Astrocyte of the cerebellum (primary cell): Measurements from ENCODE around the gene CARHSP1.

Experiments
- DNase-seq: peaks from one replicate; pipeline ENCODE4 v3.0.0-alpha.2; 2011; ENCODE audit warnings: low read depth
- H3K4me3 ChIP-seq: 2 replicates; pipeline ENCODE4 v1.5.1; 2011; ENCODE audit warnings: mild to moderate bottlenecking, low read depth, low read length, moderate library complexity
- CTCF ChIP-seq: IDR thresholded peaks from 2 replicates; pipeline ENCODE4 v1.5.1; 2012; ENCODE audit warnings: low read length, low read depth, moderate library complexity, mild to moderate bottlenecking; ENCODE audit errors: missing control alignments
- in situ Hi-C: cut with HindIII; loops from 2 replicates; pipeline ENCODE4 v1.10.0; 2017; ENCODE audit warnings: low sequenced_read_pairs

The CARHSP1 gene

DNA sequence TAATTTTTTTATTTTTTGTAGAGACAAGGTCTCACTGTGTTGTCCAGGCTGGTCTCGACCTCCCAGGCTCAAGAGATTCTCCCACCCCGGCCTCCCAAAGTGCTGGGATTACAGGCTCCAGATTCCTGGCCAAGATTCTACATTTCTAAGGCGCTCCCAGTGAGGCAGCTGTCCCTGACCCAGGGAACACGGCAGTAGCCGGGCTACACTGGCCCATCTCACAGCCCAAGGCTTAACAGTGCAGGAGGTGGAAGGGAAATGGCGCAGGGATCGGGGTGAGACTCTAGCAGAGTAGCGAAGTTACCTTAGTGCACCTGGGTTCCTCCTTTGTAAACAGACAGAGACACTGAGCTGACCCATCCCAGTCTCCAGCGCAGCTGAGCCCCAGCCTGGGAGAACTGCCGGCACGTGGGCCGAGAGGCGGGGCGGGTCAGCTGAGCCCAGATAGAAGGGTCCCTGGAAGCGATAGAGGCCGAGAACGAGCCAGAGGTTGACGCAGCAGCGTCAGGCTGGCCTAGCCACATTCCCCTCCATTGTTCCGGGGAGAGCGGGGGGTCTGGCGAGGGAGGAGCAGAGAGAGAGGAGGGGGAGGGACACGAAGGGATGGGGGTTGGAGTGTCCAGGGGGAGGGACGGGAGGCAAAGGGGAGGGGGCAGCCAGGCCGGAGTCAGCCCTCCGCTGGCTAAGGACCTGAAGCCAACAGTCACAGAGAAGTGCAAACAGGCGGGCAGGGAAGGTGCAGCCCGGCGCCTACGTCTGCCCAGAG is 2.5 kb downstream of the CARHSP1 start:
- no peak for DNase-seq
- H3K4me3 ChIP-seq, result peak overlapping the region; percentile 71
- in situ Hi-C loops, result no loop called here
- TF ChIP-seq CTCF, result no peak

DNA sequence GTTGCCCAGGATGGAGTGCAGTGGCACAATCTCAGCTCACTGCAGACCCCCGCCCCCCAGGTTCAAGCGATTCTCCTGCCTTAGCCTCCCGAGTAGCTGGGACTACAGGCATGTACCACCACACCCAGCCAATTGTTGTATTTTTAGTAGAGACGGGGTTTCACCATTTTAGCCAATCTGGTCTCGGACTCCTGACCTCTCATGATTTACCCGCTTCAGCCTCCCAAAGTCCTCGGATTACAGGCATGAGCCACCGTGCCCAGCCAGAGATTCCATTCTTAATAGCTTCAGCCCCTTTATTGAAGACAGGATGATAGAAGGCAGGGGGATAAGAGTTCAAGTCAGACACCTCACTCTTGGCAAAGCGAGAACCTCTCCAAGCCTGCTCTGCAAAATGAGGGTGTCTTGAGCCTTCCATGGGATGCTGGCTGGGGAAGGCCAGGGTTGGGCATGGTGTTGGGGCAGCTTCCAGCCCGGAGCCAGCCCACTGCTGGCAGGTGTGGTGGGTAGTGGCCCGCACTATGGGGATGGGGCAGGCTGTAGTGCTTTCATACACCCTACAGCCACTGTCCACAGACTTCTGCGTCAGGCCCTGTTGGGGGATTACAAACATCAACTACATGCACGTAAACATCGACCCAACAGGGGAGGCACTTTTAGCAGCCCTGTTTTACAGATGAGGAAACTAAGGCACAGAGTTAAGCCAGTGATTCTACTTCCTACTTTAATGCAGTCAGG is 3.5 kb downstream of the CARHSP1 start:
- DNase-seq, result no peak
- in situ Hi-C loops, result no loop called here
- TF ChIP-seq CTCF, result no peak
- no peak overlapping the region for H3K4me3 ChIP-seq

DNA sequence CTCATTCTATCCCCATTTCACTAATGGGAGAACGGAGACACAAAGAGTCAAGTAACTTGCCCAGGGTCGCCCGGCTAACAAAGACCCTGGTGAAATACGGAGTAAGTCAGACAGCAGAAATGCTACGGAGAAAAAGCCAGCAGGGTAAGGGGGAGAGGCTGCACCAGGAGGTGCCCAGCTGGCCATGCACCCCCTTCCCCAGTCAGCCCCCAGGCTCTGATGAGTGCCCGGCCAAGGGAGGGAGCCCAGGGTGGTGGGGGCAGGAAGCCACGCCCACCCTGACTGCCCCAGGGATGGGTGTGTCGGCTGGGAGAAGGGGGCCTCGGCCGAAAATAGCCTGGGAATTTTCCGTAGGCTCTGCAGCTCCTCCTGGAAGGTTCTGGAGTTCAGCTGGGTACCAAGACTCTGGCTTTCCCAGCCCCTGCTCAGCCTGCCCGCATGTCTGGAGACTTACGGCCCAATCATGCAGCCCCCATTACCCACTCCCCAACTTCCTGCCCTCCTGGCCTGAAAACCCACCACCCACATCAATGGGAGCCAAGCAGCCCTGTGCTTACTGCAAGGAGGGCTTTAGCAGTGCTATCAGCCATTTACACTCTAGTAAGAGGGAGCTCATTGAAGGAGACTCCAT is 4.2 kb downstream of the CARHSP1 start:
- DNase-seq, result no peak
- TF ChIP-seq CTCF, result no peak
- no peak overlapping the region for H3K4me3 ChIP-seq
- in situ Hi-C loops, result no loop called here

DNA sequence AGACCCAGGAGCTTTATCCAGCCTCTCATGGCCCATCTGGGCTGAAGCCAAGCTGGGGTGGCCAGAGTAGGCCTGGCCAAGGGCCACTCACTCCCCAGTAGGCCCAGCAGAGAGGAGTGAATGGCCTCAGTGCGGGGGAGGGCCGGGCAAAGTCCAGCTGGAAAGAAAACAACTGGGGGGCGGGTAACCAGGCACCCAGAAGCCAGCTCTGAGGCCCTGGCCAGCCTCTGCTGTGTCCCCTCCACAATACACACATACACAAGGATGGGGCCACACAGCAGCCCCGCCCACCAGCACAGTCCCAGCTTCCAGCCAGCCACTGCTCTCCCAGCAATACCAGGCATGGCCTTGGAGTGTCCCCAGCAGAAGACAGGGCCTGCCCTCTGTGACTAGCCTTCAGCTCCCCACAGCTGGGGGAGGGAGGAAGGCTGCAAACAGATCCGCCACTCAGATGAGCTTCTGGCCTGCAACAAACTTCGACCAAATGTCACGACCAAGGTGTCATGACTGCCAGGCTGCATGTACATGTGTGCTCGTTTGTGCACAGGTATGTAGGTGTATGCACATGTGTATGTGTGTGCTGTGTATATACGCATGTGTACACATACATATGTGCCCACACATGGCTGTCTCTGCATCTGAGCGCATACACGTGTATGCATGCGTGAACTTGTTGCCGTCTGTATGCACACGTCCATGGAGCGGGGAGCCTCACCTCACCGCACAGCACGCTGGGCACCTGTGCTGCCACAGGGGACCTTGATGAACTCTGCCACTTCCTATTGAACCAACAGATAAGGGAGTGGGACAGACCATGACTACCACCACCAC is 5.0 kb downstream of the CARHSP1 start:
- no peak overlapping the region for H3K4me3 ChIP-seq
- no peak for TF ChIP-seq CTCF
- in situ Hi-C loops, result no loop called here

DNA sequence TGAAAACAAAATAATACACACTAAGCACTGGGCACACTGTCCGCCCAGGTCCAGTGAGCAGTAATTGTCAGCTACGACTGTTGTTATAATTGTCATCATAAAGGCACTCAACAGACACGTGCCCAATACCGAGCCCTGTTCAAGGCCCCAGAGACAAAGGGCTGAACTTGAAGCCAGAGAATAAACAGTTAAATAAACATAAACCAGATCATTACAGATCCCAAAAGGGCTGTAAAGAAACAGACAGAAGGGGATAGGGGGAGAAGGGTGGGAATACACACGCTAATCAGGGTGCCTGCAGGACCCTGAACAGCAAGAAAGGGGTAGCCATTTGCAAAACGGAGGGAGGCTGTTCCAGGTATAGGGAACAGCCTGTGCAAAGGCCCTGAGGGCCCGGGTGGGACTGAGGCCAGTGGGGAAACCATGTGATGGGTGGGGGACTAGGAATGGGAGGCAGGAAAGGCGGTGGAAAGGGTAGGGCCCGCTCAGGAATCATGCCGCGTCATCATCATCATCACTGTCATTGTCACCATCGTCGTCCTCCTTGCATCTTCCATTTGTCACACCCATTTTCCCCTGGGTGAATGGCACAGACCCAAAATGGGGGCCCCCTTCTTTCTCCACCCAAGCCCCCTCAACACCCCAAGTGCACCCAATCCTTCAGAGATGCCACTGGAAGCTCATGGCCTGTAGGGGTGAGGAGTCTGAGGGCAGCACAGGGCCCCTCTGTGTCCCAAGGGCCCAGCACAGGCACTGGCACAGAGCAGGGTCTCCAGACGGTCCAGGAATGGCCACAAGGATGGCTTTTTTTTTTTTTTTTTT is 6.3 kb downstream of the CARHSP1 start:
- no peak for DNase-seq
- no peak overlapping the region for H3K4me3 ChIP-seq
- no peak for TF ChIP-seq CTCF
- in situ Hi-C loops, result no loop called here

More for the DNA sequence above, 5.0 kb downstream of the CARHSP1 start:
- DNase-seq, result no peak
